ENCODE measurements around the gene APOE. TPM values are rescaled to one million over a fixed set of nuclear protein-coding genes. Genes with fewer than 3 reads are reported as not detected.

The APOE gene
- total and polyA plus RNA-seq, 2 donors (not counting 3 experiments of a cell fraction or from before 2014, with no cell fraction given) = 3.3 to 6.2 TPM

GRCh38 chr19:44903216-44903601 lies 2.4 kb upstream of the APOE start:
- Histone ChIP-seq H3K4me1 (ENCODE audit: control insufficient read depth, extremely low read depth, insufficient read depth, low read length) (peaks cover 5% of the 10 kb centered on the region), H3K36me3 (ENCODE audit: control insufficient read depth in 2 of 2, extremely low read depth in 1 of 2, insufficient read depth in 2 of 2, low read length in 2 of 2) (peaks cover 0 to 6% of the 10 kb centered on the region in 2 experiments), H2AFZ (ENCODE audit: low read depth, low read length) (no peak overlapping the region), H4K20me1 (replicated peaks; ENCODE audit: control insufficient read depth, extremely low read depth, insufficient read depth, low read length) (no peaks in the 10 kb centered on the region), H3K4me3 (replicated peaks in 1 of 3; ENCODE audit: insufficient read depth in 1 of 3, low read depth in 1 of 3, low read length in 3 of 3) (no peak overlapping the region), H3K27ac (ENCODE audit: insufficient read depth, low read depth, low read length) (no peak overlapping the region), H3K79me2 (ENCODE audit: control insufficient read depth, insufficient read depth, low read length) (no peaks in the 10 kb centered on the region), H3K9ac (replicated peaks; ENCODE audit: extremely low read depth, insufficient read depth, low read length) (no peak overlapping the region), H3K9me3 (replicated peaks; ENCODE audit: control insufficient read depth, insufficient read depth, low read length) (no peaks in the 10 kb centered on the region), H3K9me1 (replicated peaks; ENCODE audit: control insufficient read depth, extremely low read depth, insufficient read depth, low read length) (no peaks in the 10 kb centered on the region), H3K27me3 (ENCODE audit: control insufficient read depth in 2 of 2, insufficient read depth in 2 of 2, low read length in 2 of 2) (peaks cover 9 to 11% of the 10 kb centered on the region in 2 experiments), H3K4me2 (ENCODE audit: insufficient read depth, low read length) (no peak overlapping the region)
- BruUV-seq (replicated peaks) = TSS peak; percentile 70
- intact Hi-C loops (cut with micrococcal nuclease) = loop anchor here (1.0 kb wide), 2 partner anchors 13 to 48 kb away; no protein-coding TSS in a partner anchor
- dilution Hi-C loops (cut with MboI; ENCODE audit: extremely low pct_ligation_motif_present, low sequenced_read_pairs) = no loop called here
- ChIA-PET CTCF (interaction anchor here (0.6 to 5.1 kb wide), 9 partner anchors 9 to 436 kb away, joined by 3 to 62 read pairs (median 5); partner anchors contain the start of genes CLPTM1 and TOMM40), POLR2A (no interaction called here)
- DNase-seq (ENCODE audit: low read depth, low spot score) = no peak
- FAIRE-seq = no peak
- TF ChIP-seq CTCF (IDR thresholded peaks at IDR 0.05; ENCODE audit: extremely low read depth in 1 of 2, insufficient read depth in 1 of 2, low read depth in 1 of 2, low read length in 2 of 2) = no peak
- TF ChIP-seq MYC (IDR thresholded peaks at IDR 0.05; ENCODE audit: low read depth, low read length) = no peak
- TF ChIP-seq POLR2A (IDR thresholded peaks at IDR 0.05; ENCODE audit: low read depth, low read length) = no peak
- no peak for TF ChIP-seq EZH2 (IDR thresholded peaks at IDR 0.05; ENCODE audit: borderline replicate concordance, low read depth, low read length, severe bottlenecking)
- no peak for TF ChIP-seq POLR2AphosphoS5 (IDR thresholded peaks at IDR 0.05; ENCODE audit: insufficient read depth, low read depth, low read length)
- no peak for TF ChIP-seq JUN (IDR thresholded peaks at IDR 0.05; ENCODE audit: borderline replicate concordance, insufficient read depth, insufficient read length, low read depth)
- no peak for TF ChIP-seq GATA2 (IDR thresholded peaks at IDR 0.05; ENCODE audit: insufficient read depth, insufficient read length, low read depth, low read length)
- TF ChIP-seq MAX (IDR thresholded peaks at IDR 0.05; ENCODE audit: insufficient read depth, insufficient read length) = no peak
- TF ChIP-seq FOS (IDR thresholded peaks at IDR 0.05; ENCODE audit: borderline replicate concordance, insufficient read depth, low read length) = no peak

Measured in endothelial cell of umbilical vein (primary cell).